Prostate gland (tissue), 2 donors: ENCODE results near the gene IQCE. TPM values are rescaled to one million over a fixed set of nuclear protein-coding genes. Genes with fewer than 3 reads are reported as not detected.

Experiments
- DNase-seq: peaks from one replicate; pipeline ENCODE4 v3.0.0-alpha.2; 2019; ENCODE audit warnings: low spot score
- H3K27ac ChIP-seq, 2 donors: fragments of 200-600 bp; sonication (generic); 2 replicates each; pipeline ENCODE4 v1.5.1; 2017 to 2019
- H3K27me3 ChIP-seq: fragments of 200-600 bp; sonication (generic); replicated peaks from 2 replicates; pipeline ENCODE4 v1.5.1; 2019; ENCODE audit not compliant: insufficient read depth
- H3K36me3 ChIP-seq, 2 donors: fragments of 200-600 bp; sonication (generic); 1 replicate in 1 of 2; 2 replicates in 1 of 2; pipeline versions ENCODE4 v1.5.1 to v1.8.1; 2017 to 2019
- H3K4me1 ChIP-seq: fragments of 200-600 bp; sonication (generic); replicated peaks from 2 replicates; pipeline ENCODE4 v1.5.1; 2019
- H3K4me3 ChIP-seq, 2 donors: fragments of 200-600 bp; sonication (generic); 2 replicates each; pipeline ENCODE4 v1.5.1; 2017 to 2019
- H3K9me3 ChIP-seq: fragments of 200-600 bp; sonication (generic); 2 replicates; pipeline ENCODE4 v1.5.1; 2017
- CTCF ChIP-seq, 4 experiments: fragments of 200-600 bp in 2 of 4; fragments of 450-650 bp in 2 of 4; sonication (generic) in 2 of 4; IDR thresholded peaks; 1 replicate in 3 of 4; 2 replicates in 1 of 4; pipeline ENCODE4 v1.5.1; 2016 to 2019; ENCODE audit warnings: antibody characterized with exemption in 4 of 4, mild to moderate bottlenecking in 2 of 4, moderate library complexity in 2 of 4
- POLR2A ChIP-seq: fragments of 450-650 bp; IDR thresholded peaks from one replicate; pipeline ENCODE4 v1.6.1; 2016; ENCODE audit warnings: antibody characterized with exemption, mild to moderate bottlenecking
- POLR2AphosphoS5 ChIP-seq: sonication (generic); formaldehyde crosslinking; IDR thresholded peaks from one replicate; pipeline ENCODE4 v1.6.1; 2017; ENCODE audit warnings: antibody characterized with exemption
- WGBS: methylation state at CpG from one replicate; pipeline ENCODE4 v1.1.5; 2018; 5-methylcytosine and 5-hydroxymethylcytosine counted together
- intact Hi-C: fragments of 100-400 bp; cut with DNase I; formaldehyde crosslinking; loops from one replicate; pipeline ENCODE4 v1.14.2; 2022
- total RNA-seq, 2 donors: library from RNA; depleted of rRNA; stranded (reverse); fragments of >200 nt; gene quantifications; one replicate each; pipeline ENCODE4 v1.1.0, GENCODE V29; 2016

IQCE gene
- total RNA-seq, 2 donors from 2014 or later, result 20.2 to 41.9 TPM

GRCh38 chr7:2567679-2568278 lies 9.0 kb downstream of the IQCE start:
- Histone ChIP-seq H3K27ac (no peak overlapping the region), H3K36me3 (no peaks in the 10 kb centered on the region), H3K4me1 (no peaks in the 10 kb centered on the region), H3K4me3 (no peak overlapping the region), H3K9me3 (no peaks in the 10 kb centered on the region), H3K27me3 (no peaks in the 10 kb centered on the region)
- intact Hi-C loops, result loop anchor here (5.0 kb wide), 1 partner anchor 115 kb away; no protein-coding TSS in a partner anchor
- WGBS, result 51% methylated on average over 16 of the region's 16 CpGs
- no peak for DNase-seq
- TF ChIP-seq CTCF (IDR thresholded peaks at IDR 0.05), result peak in 3 of 4 experiments; percentile 23 to 45 (median 31)
- no peak for TF ChIP-seq POLR2A

GRCh38 chr7:2568521-2569223 lies 9.9 kb downstream of the IQCE start:
- no peak for DNase-seq
- TF ChIP-seq POLR2A (no peak), POLR2AphosphoS5 (no peak), CTCF (IDR thresholded peaks at IDR 0.05) (no peak)
- Histone ChIP-seq H3K9me3 (no peaks in the 10 kb centered on the region), H3K27me3 (no peaks in the 10 kb centered on the region), H3K36me3 (no peaks in the 10 kb centered on the region), H3K27ac (no peak overlapping the region), H3K4me3 (no peak overlapping the region), H3K4me1 (no peaks in the 10 kb centered on the region)
- 93% methylated on average over 24 of the region's 24 CpGs for WGBS
- intact Hi-C loops, result loop anchor here (5.0 kb wide), 1 partner anchor 114 kb away; no protein-coding TSS in a partner anchor

GRCh38 chr7:2569421-2569820 lies 10.6 kb downstream of the IQCE start:
- 92% methylated on average over 14 of the region's 14 CpGs for WGBS
- Histone ChIP-seq H3K4me3 (no peak overlapping the region), H3K27me3 (no peaks in the 10 kb centered on the region), H3K4me1 (no peaks in the 10 kb centered on the region), H3K36me3 (peaks cover 0 to 7% of the 10 kb centered on the region in 2 donors), H3K27ac (no peak overlapping the region), H3K9me3 (no peaks in the 10 kb centered on the region)
- no peak for DNase-seq
- intact Hi-C loops, result loop anchor here (5.0 kb wide), 1 partner anchor 113 kb away; no protein-coding TSS in a partner anchor
- TF ChIP-seq CTCF (IDR thresholded peaks at IDR 0.05) (no peak), POLR2A (no peak), POLR2AphosphoS5 (no peak)

- no peaks in the 10 kb centered on the region for H3K9me3 ChIP-seq
- H3K36me3 ChIP-seq, result peaks cover 0 to 8% of the 10 kb centered on the region in 2 donors
- intact Hi-C loops, result loop anchor here (10.0 kb wide), 1 partner anchor 285 kb away; no protein-coding TSS in a partner anchor
- no peaks in the 10 kb centered on the region for H3K27me3 ChIP-seq
- no peak for DNase-seq
- TF ChIP-seq POLR2A (no peak), POLR2AphosphoS5 (no peak), CTCF (IDR thresholded peaks at IDR 0.05) (no peak)
- no peaks in the 10 kb centered on the region for H3K4me1 ChIP-seq
- no peak overlapping the region for H3K4me3 ChIP-seq
- 83% methylated on average over 16 of the region's 16 CpGs for WGBS
- no peak overlapping the region for H3K27ac ChIP-seq
Measured at GRCh38 chr7:2570021-2570420, 11.2 kb downstream of the IQCE start.
